Measurements from ENCODE around the gene RAB40A.
A peak's percentile ranks its signal among the peaks of the same experiment; 100 is the strongest.

The RAB40A gene

DNA sequence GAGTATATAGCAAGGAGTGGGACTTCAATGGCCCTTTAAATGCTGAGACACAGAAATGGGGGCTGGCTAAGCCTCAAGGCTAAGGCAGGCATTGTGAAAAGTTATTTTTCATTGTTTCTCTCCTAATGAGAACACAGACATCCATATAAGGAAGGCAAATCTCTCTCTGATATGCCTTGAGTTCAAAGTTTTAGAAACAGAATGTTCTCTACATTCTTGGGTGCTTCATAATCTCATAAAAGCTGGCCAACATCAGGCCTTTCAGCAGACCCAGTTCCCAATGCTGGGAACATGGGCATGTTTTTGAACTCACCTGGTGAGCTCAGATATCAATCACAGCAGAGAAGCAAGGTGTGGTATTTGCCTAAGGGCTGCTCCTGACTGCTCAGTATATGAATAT, 19.4 kb upstream of the RAB40A start:
- no peaks in the 10 kb centered on the region for H3K4me1 ChIP-seq
- no peaks in the 10 kb centered on the region for H3K9me3 ChIP-seq
- no peak for DNase-seq
- no peaks in the 10 kb centered on the region for H3K27me3 ChIP-seq
- H3K4me3 ChIP-seq (ENCODE audit: low read depth, low read length), result no peak overlapping the region
- H3K36me3 ChIP-seq, result no peaks in the 10 kb centered on the region
- TF ChIP-seq, protein P1, sequence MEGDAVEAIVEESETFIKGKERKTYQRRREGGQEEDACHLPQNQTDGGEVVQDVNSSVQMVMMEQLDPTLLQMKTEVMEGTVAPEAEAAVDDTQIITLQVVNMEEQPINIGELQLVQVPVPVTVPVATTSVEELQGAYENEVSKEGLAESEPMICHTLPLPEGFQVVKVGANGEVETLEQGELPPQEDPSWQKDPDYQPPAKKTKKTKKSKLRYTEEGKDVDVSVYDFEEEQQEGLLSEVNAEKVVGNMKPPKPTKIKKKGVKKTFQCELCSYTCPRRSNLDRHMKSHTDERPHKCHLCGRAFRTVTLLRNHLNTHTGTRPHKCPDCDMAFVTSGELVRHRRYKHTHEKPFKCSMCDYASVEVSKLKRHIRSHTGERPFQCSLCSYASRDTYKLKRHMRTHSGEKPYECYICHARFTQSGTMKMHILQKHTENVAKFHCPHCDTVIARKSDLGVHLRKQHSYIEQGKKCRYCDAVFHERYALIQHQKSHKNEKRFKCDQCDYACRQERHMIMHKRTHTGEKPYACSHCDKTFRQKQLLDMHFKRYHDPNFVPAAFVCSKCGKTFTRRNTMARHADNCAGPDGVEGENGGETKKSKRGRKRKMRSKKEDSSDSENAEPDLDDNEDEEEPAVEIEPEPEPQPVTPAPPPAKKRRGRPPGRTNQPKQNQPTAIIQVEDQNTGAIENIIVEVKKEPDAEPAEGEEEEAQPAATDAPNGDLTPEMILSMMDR (IDR thresholded peaks at IDR 0.05; ENCODE audit: low read depth, low read length), result no peak

DNA sequence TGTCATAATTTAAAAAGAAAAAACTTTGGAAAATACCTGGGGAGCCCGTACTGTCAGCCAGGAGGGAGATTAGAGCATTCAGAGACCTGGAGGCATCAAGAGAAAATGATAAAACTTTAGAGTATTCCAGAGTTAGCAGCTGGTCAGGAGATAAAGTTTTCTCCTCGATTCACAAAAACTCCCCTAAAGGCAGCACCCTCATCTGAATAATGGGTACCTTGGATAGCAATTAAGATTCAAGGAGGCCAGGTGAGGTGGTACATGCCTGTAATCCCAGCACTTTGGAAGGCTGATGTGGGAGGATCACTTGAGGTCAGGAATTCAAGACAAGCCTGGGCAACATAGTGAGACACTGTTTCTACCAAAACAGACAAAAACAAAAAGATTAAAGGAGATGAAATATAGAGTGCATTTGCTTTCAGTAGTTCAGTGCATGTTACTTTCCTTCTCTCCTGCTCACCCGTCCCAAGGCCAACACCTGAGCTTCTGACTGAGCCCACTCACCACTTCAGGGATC, 18.6 kb upstream of the RAB40A start:
- DNase-seq, result no peak
- Histone ChIP-seq H3K27me3 (no peaks in the 10 kb centered on the region), H3K4me1 (no peaks in the 10 kb centered on the region)

DNA sequence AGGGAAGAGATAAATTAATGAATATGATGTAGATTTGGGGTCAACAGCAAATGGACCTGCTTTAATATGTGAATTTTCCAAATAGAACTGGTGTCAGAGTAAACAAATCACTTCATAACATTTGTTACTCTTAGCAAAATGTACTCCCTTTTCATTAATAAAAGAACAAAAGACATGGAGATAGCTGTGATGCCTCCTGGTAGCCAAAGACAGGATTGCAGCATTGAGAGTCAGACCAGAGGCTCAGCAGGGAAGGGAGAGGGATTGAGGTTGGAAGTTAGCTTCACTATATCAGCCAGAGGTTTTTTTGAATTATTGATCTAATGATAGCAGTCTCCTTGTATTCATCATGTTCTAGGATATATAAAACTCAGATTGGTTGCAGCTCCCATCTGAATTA, 17.4 kb upstream of the RAB40A start:
- Histone ChIP-seq H3K4me1 (no peaks in the 10 kb centered on the region), H3K27me3 (no peaks in the 10 kb centered on the region), H3K4me3 (ENCODE audit: low read depth, low read length) (no peak overlapping the region), H3K36me3 (no peaks in the 10 kb centered on the region), H3K9me3 (no peaks in the 10 kb centered on the region)
- no peak for DNase-seq
- TF ChIP-seq, protein P1 (IDR thresholded peaks at IDR 0.05; ENCODE audit: low read depth, low read length), result no peak

More for the DNA sequence above, 18.6 kb upstream of the RAB40A start:
- H3K36me3 ChIP-seq, result no peaks in the 10 kb centered on the region
- TF ChIP-seq, protein P1 (IDR thresholded peaks at IDR 0.05; ENCODE audit: low read depth, low read length), result no peak
- H3K9me3 ChIP-seq, result no peaks in the 10 kb centered on the region
- no peak overlapping the region for H3K4me3 ChIP-seq (ENCODE audit: low read depth, low read length)

DNA sequence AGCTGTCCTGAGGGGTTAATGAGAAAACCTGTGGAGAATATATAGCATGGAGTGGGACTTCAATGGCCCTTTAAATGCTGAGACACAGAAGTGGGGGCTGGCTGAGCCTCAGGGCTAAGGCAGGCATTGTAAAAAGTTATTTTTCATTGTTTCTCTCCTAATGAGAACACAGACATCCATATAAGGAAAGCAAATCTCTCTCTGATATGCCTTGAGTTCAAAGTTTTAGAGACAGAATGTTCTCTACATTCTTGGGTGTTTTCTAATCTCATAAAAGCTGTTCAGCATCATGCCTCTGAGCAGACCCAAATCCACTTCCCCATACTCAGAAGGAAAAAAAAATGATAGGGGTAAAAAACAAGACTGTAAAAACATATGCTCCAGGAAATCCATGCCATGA, 16.8 kb upstream of the RAB40A start:
- Histone ChIP-seq H3K27me3 (no peaks in the 10 kb centered on the region), H3K9me3 (no peaks in the 10 kb centered on the region), H3K4me1 (no peaks in the 10 kb centered on the region), H3K4me3 (ENCODE audit: low read depth, low read length) (no peak overlapping the region), H3K36me3 (no peaks in the 10 kb centered on the region)
- DNase-seq, result no peak
- TF ChIP-seq, protein P1 (IDR thresholded peaks at IDR 0.05; ENCODE audit: low read depth, low read length), result no peak

DNA sequence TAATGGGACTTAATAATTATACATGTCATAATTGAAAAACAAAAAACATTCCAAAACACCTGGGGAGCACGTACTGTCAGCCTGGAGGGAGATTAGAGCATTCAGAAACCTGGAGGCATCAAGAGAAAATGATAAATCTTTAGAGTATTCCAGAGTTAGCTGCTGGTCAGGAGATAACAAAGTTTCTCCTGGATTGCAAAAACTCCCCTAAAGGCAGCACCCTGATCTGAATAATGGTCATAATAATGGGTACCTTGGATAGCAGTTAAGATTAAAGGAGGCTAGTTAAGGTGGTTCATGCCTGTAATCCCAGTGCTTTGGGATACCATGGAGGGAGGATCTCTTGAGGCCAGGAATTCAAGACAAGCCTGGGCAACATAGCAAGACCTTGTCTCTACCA, 15.9 kb upstream of the RAB40A start:
- H3K27me3 ChIP-seq, result no peaks in the 10 kb centered on the region
- TF ChIP-seq, protein P1 (IDR thresholded peaks at IDR 0.05; ENCODE audit: low read depth, low read length), result no peak

DNA sequence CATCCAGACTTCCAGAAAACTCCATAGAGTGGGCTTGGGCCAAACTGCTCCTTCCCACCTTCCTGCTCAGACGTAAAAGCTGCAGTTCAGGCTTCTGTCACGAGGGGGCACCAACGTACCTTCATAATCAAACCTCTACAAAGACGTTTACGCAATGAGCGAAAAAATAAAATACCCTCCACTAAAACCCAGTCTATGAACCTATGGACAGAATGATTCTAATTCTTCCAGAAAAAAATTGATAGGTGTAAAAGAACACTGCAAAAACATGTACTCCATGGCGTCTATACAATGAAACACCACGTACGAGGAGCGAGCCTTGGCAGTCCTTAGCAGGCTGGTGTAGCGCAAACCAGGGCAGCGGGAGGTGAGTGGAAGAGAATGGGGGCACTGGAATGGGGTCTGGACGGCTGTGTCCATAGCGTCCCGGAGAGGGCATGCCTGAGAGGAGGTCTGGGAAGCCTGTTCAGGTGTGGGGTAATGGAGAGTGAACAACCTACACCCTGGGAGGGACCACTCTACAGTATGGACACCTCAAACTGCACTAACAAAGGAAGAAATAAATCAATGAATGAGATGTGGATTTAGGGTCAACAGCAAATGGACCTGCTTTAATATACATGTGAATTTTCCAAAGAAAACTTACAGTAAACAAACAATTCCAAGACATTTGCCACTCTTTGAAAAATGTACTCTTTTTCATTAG, 14.4 kb upstream of the RAB40A start:
- DNase-seq, result peak; percentile 59
- no peaks in the 10 kb centered on the region for H3K9me3 ChIP-seq
- TF ChIP-seq, protein P1 (IDR thresholded peaks at IDR 0.05; ENCODE audit: low read depth, low read length), result peak; percentile 77
- H3K36me3 ChIP-seq, result no peaks in the 10 kb centered on the region
- no peaks in the 10 kb centered on the region for H3K27me3 ChIP-seq
- H3K4me3 ChIP-seq (ENCODE audit: low read depth, low read length), result peak overlapping the region; percentile 56
- H3K4me1 ChIP-seq, result no peaks in the 10 kb centered on the region

More for the DNA sequence above, 15.9 kb upstream of the RAB40A start:
- no peaks in the 10 kb centered on the region for H3K4me1 ChIP-seq
- no peak overlapping the region for H3K4me3 ChIP-seq (ENCODE audit: low read depth, low read length)
- H3K9me3 ChIP-seq, result no peaks in the 10 kb centered on the region
- no peaks in the 10 kb centered on the region for H3K36me3 ChIP-seq
- no peak for DNase-seq

Data from BE2C (cell line).